ENCODE measurements around the gene MFSD12.
A peak's percentile ranks its signal among the peaks of the same experiment; 100 is the strongest.

Gene MFSD12

GRCh38 chr19:3500429-3501101 lies 56.8 kb downstream of the MFSD12 start, which contains the start of gene DOHH:
TSS of gene DOHH (minus strand) at chr19:3500674. CDS start at chr19:3496814, 3,860 bp downstream.
- peak; percentile 93 for DNase-seq (ENCODE audit: low read depth)
- H3K4me3 ChIP-seq (ENCODE audit: low read depth, low read length): peak within 1 kb of the TSS; percentile 92
- no peak for TF ChIP-seq CTCF (IDR thresholded peaks at IDR 0.05; ENCODE audit: low read depth, low read length)
- TF ChIP-seq MAX (IDR thresholded peaks at IDR 0.05; ENCODE audit: low read depth, low read length): peak; percentile 95
- peak; percentile 76 for TF ChIP-seq MYC (IDR thresholded peaks at IDR 0.05; ENCODE audit: low read depth, low read length)
- TF ChIP-seq POLR2A (IDR thresholded peaks at IDR 0.05; ENCODE audit: extremely low read depth, insufficient read length): peak; percentile 48

- peak overlapping the region; percentile 92 for H3K4me3 ChIP-seq (ENCODE audit: low read depth, low read length)
- no peak for TF ChIP-seq MYC (IDR thresholded peaks at IDR 0.05; ENCODE audit: low read depth, low read length)
- no peak for TF ChIP-seq CTCF (IDR thresholded peaks at IDR 0.05; ENCODE audit: low read depth, low read length)
- no peak for TF ChIP-seq POLR2A (IDR thresholded peaks at IDR 0.05; ENCODE audit: extremely low read depth, insufficient read length)
- TF ChIP-seq MAX (IDR thresholded peaks at IDR 0.05; ENCODE audit: low read depth, low read length): no peak
- no peak for DNase-seq (ENCODE audit: low read depth)
Observed at GRCh38 chr19:3499738-3500428, 57.5 kb downstream of the MFSD12 start.

- TF ChIP-seq POLR2A (IDR thresholded peaks at IDR 0.05; ENCODE audit: extremely low read depth, insufficient read length) (no peak), MYC (IDR thresholded peaks at IDR 0.05; ENCODE audit: low read depth, low read length) (no peak), CTCF (IDR thresholded peaks at IDR 0.05; ENCODE audit: low read depth, low read length) (no peak), MAX (IDR thresholded peaks at IDR 0.05; ENCODE audit: low read depth, low read length) (no peak)
- no peak overlapping the region for H3K4me3 ChIP-seq (ENCODE audit: low read depth, low read length)
- no peak for DNase-seq (ENCODE audit: low read depth)
Observed at GRCh38 chr19:3497757-3498520, 59.4 kb downstream of the MFSD12 start.

- TF ChIP-seq MYC (IDR thresholded peaks at IDR 0.05; ENCODE audit: low read depth, low read length): no peak
- TF ChIP-seq CTCF (IDR thresholded peaks at IDR 0.05; ENCODE audit: low read depth, low read length): no peak
- TF ChIP-seq MAX (IDR thresholded peaks at IDR 0.05; ENCODE audit: low read depth, low read length): no peak
- TF ChIP-seq POLR2A (IDR thresholded peaks at IDR 0.05; ENCODE audit: extremely low read depth, insufficient read length): no peak
- no peak overlapping the region for H3K4me3 ChIP-seq (ENCODE audit: low read depth, low read length)
- no peak for DNase-seq (ENCODE audit: low read depth)
Observed at GRCh38 chr19:3496392-3497273, 60.8 kb downstream of the MFSD12 start.

DNA sequence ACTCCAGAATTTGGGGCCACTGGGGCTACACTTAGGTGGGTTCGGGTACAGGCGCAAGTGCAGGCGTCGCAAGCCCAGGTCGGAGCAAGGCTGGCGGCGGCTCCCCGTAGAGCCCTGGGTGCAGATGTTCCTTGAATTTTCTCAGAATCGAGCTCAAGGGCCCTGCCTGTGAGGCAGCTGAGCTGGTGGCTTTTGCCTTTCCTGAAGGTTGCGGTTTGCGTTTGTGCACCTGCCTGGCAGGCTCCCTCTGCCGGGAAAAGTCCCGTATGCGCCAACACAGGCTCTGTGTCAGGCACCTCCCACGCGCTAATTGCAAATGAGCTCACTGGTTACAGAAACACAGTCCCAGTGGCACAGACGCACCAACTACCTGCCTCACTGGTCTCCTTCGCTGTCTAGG lies 62.8 kb downstream of the MFSD12 start:
- no peak overlapping the region for H3K4me3 ChIP-seq (ENCODE audit: low read depth, low read length)
- DNase-seq (ENCODE audit: low read depth): no peak
- no peak for TF ChIP-seq CTCF (IDR thresholded peaks at IDR 0.05; ENCODE audit: low read depth, low read length)
